ENCODE data around the gene SYP. TPM values are rescaled to one million over a fixed set of nuclear protein-coding genes. Genes with fewer than 3 reads are reported as not detected.

The SYP gene
- total RNA-seq, 1 experiment from 2014 or later = 7.0 TPM

DNA sequence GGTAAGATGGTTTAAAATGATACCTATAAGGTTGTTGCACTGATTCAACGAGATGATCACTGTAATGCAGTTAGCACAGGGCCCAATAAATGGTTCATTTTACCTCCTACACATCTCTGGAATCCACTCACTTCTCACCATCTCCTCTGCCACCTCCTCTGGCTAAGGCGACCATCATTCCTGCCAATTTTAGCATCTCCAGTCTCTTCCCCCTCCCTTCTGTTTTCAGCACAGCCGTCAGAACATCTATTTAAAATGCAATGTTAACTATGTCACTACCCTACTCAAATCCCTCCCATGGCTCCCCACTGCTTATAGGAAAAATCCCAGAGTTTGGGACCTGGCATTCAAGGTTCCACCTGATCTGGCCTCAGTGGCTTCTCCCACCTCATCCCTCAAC is 3.5 kb upstream of the SYP start:
- ATAC-seq (no peak), DNase-seq (ENCODE audit: low spot score) (no peak)
- ChIA-PET CTCF (no interaction called here), POLR2A (no interaction called here)
- no peak overlapping the region for H3K27ac Mint-ChIP-seq
- H3K36me3 Mint-ChIP-seq = no peaks in the 10 kb centered on the region
- TF ChIP-seq, protein P1, sequence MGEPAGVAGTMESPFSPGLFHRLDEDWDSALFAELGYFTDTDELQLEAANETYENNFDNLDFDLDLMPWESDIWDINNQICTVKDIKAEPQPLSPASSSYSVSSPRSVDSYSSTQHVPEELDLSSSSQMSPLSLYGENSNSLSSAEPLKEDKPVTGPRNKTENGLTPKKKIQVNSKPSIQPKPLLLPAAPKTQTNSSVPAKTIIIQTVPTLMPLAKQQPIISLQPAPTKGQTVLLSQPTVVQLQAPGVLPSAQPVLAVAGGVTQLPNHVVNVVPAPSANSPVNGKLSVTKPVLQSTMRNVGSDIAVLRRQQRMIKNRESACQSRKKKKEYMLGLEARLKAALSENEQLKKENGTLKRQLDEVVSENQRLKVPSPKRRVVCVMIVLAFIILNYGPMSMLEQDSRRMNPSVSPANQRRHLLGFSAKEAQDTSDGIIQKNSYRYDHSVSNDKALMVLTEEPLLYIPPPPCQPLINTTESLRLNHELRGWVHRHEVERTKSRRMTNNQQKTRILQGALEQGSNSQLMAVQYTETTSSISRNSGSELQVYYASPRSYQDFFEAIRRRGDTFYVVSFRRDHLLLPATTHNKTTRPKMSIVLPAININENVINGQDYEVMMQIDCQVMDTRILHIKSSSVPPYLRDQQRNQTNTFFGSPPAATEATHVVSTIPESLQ (CRISPR knock-in tag; IDR thresholded peaks at IDR 0.05) = no peak
- TF ChIP-seq, protein P2, sequence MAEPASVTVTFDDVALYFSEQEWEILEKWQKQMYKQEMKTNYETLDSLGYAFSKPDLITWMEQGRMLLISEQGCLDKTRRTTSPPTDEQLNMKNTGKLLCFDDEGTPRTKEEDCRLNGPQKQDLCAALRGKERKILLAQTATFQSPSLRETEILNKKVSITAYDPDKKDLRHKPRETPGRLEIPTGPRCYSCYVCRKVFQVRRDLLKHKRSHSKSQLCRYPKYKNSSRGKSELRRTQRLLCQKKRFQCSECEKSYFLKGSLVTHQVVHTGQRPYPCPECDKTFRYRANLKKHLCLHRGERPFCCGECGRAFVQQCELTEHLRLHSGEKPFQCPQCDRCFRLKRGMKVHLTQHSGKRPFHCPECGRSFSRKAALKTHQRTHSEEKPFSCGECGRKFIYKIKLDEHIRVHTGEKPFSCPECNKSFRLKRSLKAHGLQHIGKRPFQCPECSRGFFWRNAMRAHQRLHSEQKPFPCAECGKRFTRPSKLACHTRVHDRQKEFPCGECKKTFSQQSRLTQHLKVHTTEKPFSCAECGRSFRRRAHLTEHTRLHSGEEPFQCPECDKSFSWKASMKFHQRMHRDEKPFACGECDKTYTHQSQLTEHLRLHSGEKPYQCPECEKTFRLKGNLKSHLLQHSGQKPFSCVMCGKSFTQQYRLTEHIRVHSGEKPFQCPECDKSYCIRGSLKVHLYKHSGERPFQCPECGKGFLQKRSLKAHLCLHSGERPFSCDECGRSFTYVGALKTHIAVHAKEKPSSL (CRISPR knock-in tag; conservative IDR thresholded peaks at IDR 0.05) = no peak
- TF ChIP-seq HMGA2 (CRISPR knock-in tag; IDR thresholded peaks at IDR 0.05) (no peak), ZNF281 (CRISPR knock-in tag; IDR thresholded peaks at IDR 0.05) (no peak), ZNF396 (CRISPR knock-in tag; IDR thresholded peaks at IDR 0.05; ENCODE audit: borderline replicate concordance) (no peak), MXD4 (CRISPR knock-in tag; IDR thresholded peaks at IDR 0.05; ENCODE audit: borderline replicate concordance) (no peak), TP53 (CRISPR knock-in tag; IDR thresholded peaks at IDR 0.05) (no peak)
- H3K27me3 Mint-ChIP-seq (ENCODE audit: low read depth) = no peaks in the 10 kb centered on the region; the same call in 1 of the 2 replicates
- H3K4me3 Mint-ChIP-seq = no peak overlapping the region
- no peaks in the 10 kb centered on the region for H3K9me3 Mint-ChIP-seq
- peaks cover 11% of the 10 kb centered on the region for H3K4me1 Mint-ChIP-seq

DNA sequence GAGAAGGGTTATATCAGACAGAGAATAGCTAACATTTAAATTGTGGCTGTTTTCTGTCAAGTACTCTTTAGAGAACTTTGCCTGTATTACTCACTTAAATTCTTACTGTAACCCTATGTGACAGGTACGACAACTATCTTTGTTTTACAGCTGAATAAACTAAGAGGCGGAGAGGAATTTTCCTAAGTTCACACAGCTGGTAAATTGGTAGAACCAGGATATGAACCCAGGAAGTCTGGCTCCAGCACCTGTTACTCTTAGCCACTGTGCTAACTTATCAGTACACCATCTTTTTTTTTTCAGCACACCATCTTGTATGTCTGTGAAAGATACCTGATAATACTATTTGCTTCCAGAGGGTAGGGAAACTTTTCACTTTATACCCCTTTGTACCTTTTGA is 2.0 kb upstream of the SYP start:
- ChIA-PET CTCF (no interaction called here), POLR2A (no interaction called here)
- Mint-ChIP-seq H3K27me3 (ENCODE audit: low read depth) (no peaks in the 10 kb centered on the region; the same call in 1 of the 2 replicates), H3K27ac (no peak overlapping the region), H3K9me3 (no peaks in the 10 kb centered on the region), H3K4me1 (peaks cover 18% of the 10 kb centered on the region), H3K36me3 (no peaks in the 10 kb centered on the region), H3K4me3 (no peak overlapping the region)
- ATAC-seq = no peak
- no peak for DNase-seq (ENCODE audit: low spot score)
- no peak for TF ChIP-seq RORB (CRISPR knock-in tag; IDR thresholded peaks at IDR 0.05)
- no peak for TF ChIP-seq GTF2I (CRISPR knock-in tag; conservative IDR thresholded peaks at IDR 0.05)
- TF ChIP-seq GABPB1 (CRISPR knock-in tag; IDR thresholded peaks at IDR 0.05) = no peak
- no peak for TF ChIP-seq TEAD1 (CRISPR knock-in tag; IDR thresholded peaks at IDR 0.05)
- TF ChIP-seq ZNF532 (CRISPR knock-in tag; IDR thresholded peaks at IDR 0.05; ENCODE audit: borderline replicate concordance) = no peak
- TF ChIP-seq, protein P3, sequence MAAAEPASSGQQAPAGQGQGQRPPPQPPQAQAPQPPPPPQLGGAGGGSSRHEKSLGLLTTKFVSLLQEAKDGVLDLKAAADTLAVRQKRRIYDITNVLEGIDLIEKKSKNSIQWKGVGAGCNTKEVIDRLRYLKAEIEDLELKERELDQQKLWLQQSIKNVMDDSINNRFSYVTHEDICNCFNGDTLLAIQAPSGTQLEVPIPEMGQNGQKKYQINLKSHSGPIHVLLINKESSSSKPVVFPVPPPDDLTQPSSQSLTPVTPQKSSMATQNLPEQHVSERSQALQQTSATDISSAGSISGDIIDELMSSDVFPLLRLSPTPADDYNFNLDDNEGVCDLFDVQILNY (CRISPR knock-in tag; IDR thresholded peaks at IDR 0.05) = no peak
- TF ChIP-seq, protein P4, sequence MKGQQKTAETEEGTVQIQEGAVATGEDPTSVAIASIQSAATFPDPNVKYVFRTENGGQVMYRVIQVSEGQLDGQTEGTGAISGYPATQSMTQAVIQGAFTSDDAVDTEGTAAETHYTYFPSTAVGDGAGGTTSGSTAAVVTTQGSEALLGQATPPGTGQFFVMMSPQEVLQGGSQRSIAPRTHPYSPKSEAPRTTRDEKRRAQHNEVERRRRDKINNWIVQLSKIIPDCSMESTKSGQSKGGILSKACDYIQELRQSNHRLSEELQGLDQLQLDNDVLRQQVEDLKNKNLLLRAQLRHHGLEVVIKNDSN (CRISPR knock-in tag; IDR thresholded peaks at IDR 0.05) = no peak
- no peak for TF ChIP-seq FOXP1 (CRISPR knock-in tag; IDR thresholded peaks at IDR 0.05; ENCODE audit: borderline replicate concordance)
- no peak for TF ChIP-seq PRRX2 (CRISPR knock-in tag; IDR thresholded peaks at IDR 0.05)
- TF ChIP-seq SP1 (CRISPR knock-in tag; conservative IDR thresholded peaks at IDR 0.05) = no peak
